Measurements from ENCODE around the gene ANKRD17.
A peak's percentile ranks its signal among the peaks of the same experiment; 100 is the strongest.
"Not testable (repeated sequence)": the region's sequence is repeated elsewhere in the genome, so short reads cannot be mapped to it uniquely, and the experiment has no call there.

ANKRD17 gene

GRCh38 chr4:73258686-73259570 is at the start of gene ANKRD17:
TSS of gene ANKRD17 (minus strand) at chr4:73258798. CDS start at chr4:73258668, 130 bp downstream.
- Histone ChIP-seq H3K4me1 (ENCODE audit: control insufficient read depth, insufficient read depth, low read length) (peaks cover 3% of the 10 kb centered on the region; the same call in 1 of the 2 replicates), H3K9me3 (ENCODE audit: control insufficient read depth, insufficient read depth, low read depth, low read length) (no peaks in the 10 kb centered on the region), H3K27me3 (ENCODE audit: control insufficient read depth, insufficient read depth, low read length) (no peaks in the 10 kb centered on the region), H3K36me3 (ENCODE audit: control insufficient read depth, insufficient read depth, low read length) (peaks cover 4% of the 10 kb centered on the region), H3K9ac (ENCODE audit: low read length) (peak within 1 kb of the TSS; percentile 95), H3K27ac (ENCODE audit: low read depth, low read length) (peak within 1 kb of the TSS; percentile 92), H3K4me3 (ENCODE audit: low read depth, low read length) (peak within 1 kb of the TSS; percentile 98)

- Histone ChIP-seq H3K4me3 (ENCODE audit: low read depth, low read length) (no peak overlapping the region), H3K27me3 (ENCODE audit: control insufficient read depth, insufficient read depth, low read length) (no peaks in the 10 kb centered on the region), H3K27ac (ENCODE audit: low read depth, low read length) (no peak overlapping the region), H3K9ac (ENCODE audit: low read length) (no peak overlapping the region), H3K4me1 (ENCODE audit: control insufficient read depth, insufficient read depth, low read length) (no peaks in the 10 kb centered on the region), H3K36me3 (ENCODE audit: control insufficient read depth, insufficient read depth, low read length) (no peaks in the 10 kb centered on the region), H3K9me3 (ENCODE audit: control insufficient read depth, insufficient read depth, low read depth, low read length) (0 out of 2 replicates have a peak, but pooled peaks cover 4% of the 10 kb centered on the region)
Observed at GRCh38 chr4:73308286-73308685, 49.7 kb upstream of the ANKRD17 start.

- Histone ChIP-seq H3K36me3 (ENCODE audit: control insufficient read depth, insufficient read depth, low read length) (no peaks in the 10 kb centered on the region), H3K27me3 (ENCODE audit: control insufficient read depth, insufficient read depth, low read length) (no peaks in the 10 kb centered on the region), H3K9me3 (ENCODE audit: control insufficient read depth, insufficient read depth, low read depth, low read length) (no peaks in the 10 kb centered on the region), H3K4me1 (ENCODE audit: control insufficient read depth, insufficient read depth, low read length) (no peaks in the 10 kb centered on the region), H3K27ac (ENCODE audit: low read depth, low read length) (no peak overlapping the region), H3K4me3 (ENCODE audit: low read depth, low read length) (no peak overlapping the region), H3K9ac (ENCODE audit: low read length) (no peak overlapping the region)
Observed at GRCh38 chr4:73303711-73304110, 45.1 kb upstream of the ANKRD17 start.

- Histone ChIP-seq H3K36me3 (ENCODE audit: control insufficient read depth, insufficient read depth, low read length) (no peaks in the 10 kb centered on the region), H3K4me1 (ENCODE audit: control insufficient read depth, insufficient read depth, low read length) (no peaks in the 10 kb centered on the region), H3K27me3 (ENCODE audit: control insufficient read depth, insufficient read depth, low read length) (no peaks in the 10 kb centered on the region), H3K27ac (ENCODE audit: low read depth, low read length) (no peak overlapping the region), H3K9ac (ENCODE audit: low read length) (no peak overlapping the region), H3K9me3 (ENCODE audit: control insufficient read depth, insufficient read depth, low read depth, low read length) (0 out of 2 replicates have a peak, but pooled peaks cover 3% of the 10 kb centered on the region), H3K4me3 (ENCODE audit: low read depth, low read length) (no peak overlapping the region)
Observed at GRCh38 chr4:73299548-73300280, 41.1 kb upstream of the ANKRD17 start.

GRCh38 chr4:73292661-73293060 is 34.1 kb upstream of the ANKRD17 start:
- H3K4me3 ChIP-seq (ENCODE audit: low read depth, low read length); H3K27ac ChIP-seq (ENCODE audit: low read depth, low read length); H3K4me1 ChIP-seq (ENCODE audit: control insufficient read depth, insufficient read depth, low read length); H3K36me3 ChIP-seq (ENCODE audit: control insufficient read depth, insufficient read depth, low read length); H3K9ac ChIP-seq (ENCODE audit: low read length); H3K27me3 ChIP-seq (ENCODE audit: control insufficient read depth, insufficient read depth, low read length): not testable (repeated sequence)
- peaks cover 13% of the 10 kb centered on the region for H3K9me3 ChIP-seq (ENCODE audit: control insufficient read depth, insufficient read depth, low read depth, low read length)

GRCh38 chr4:73281982-73282381 is 23.4 kb upstream of the ANKRD17 start:
- Histone ChIP-seq H3K27me3 (ENCODE audit: control insufficient read depth, insufficient read depth, low read length) (no peaks in the 10 kb centered on the region), H3K9me3 (ENCODE audit: control insufficient read depth, insufficient read depth, low read depth, low read length) (no peaks in the 10 kb centered on the region; the same call in 1 of the 2 replicates), H3K4me3 (ENCODE audit: low read depth, low read length) (no peak overlapping the region), H3K9ac (ENCODE audit: low read length) (no peak overlapping the region), H3K4me1 (ENCODE audit: control insufficient read depth, insufficient read depth, low read length) (no peaks in the 10 kb centered on the region), H3K36me3 (ENCODE audit: control insufficient read depth, insufficient read depth, low read length) (no peaks in the 10 kb centered on the region), H3K27ac (ENCODE audit: low read depth, low read length) (no peak overlapping the region)

- H3K36me3 ChIP-seq (ENCODE audit: control insufficient read depth, insufficient read depth, low read length): no peaks in the 10 kb centered on the region
- H3K27me3 ChIP-seq (ENCODE audit: control insufficient read depth, insufficient read depth, low read length): no peaks in the 10 kb centered on the region
- no peak overlapping the region for H3K27ac ChIP-seq (ENCODE audit: low read depth, low read length)
- H3K4me1 ChIP-seq (ENCODE audit: control insufficient read depth, insufficient read depth, low read length): no peaks in the 10 kb centered on the region
- H3K9ac ChIP-seq (ENCODE audit: low read length): no peak overlapping the region
- no peaks in the 10 kb centered on the region; the same call in 1 of the 2 replicates for H3K9me3 ChIP-seq (ENCODE audit: control insufficient read depth, insufficient read depth, low read depth, low read length)
- no peak overlapping the region for H3K4me3 ChIP-seq (ENCODE audit: low read depth, low read length)
Observed at GRCh38 chr4:73281396-73281795, 22.8 kb upstream of the ANKRD17 start.

- no peaks in the 10 kb centered on the region for H3K36me3 ChIP-seq (ENCODE audit: control insufficient read depth, insufficient read depth, low read length)
Observed at GRCh38 chr4:73277201-73277600, 18.6 kb upstream of the ANKRD17 start.

GRCh38 chr4:73275318-73275654 is 16.7 kb upstream of the ANKRD17 start:
- no peak overlapping the region for H3K4me3 ChIP-seq (ENCODE audit: low read depth, low read length)
- no peak overlapping the region for H3K9ac ChIP-seq (ENCODE audit: low read length)
- no peaks in the 10 kb centered on the region for H3K27me3 ChIP-seq (ENCODE audit: control insufficient read depth, insufficient read depth, low read length)
- H3K4me1 ChIP-seq (ENCODE audit: control insufficient read depth, insufficient read depth, low read length): no peaks in the 10 kb centered on the region
- H3K27ac ChIP-seq (ENCODE audit: low read depth, low read length): no peak overlapping the region
- H3K9me3 ChIP-seq (ENCODE audit: control insufficient read depth, insufficient read depth, low read depth, low read length): no peaks in the 10 kb centered on the region; the same call in 1 of the 2 replicates
- no peaks in the 10 kb centered on the region for H3K36me3 ChIP-seq (ENCODE audit: control insufficient read depth, insufficient read depth, low read length)

More at GRCh38 chr4:73277201-73277600, 18.6 kb upstream of the ANKRD17 start:
- Histone ChIP-seq H3K4me3 (ENCODE audit: low read depth, low read length) (no peak overlapping the region), H3K9ac (ENCODE audit: low read length) (no peak overlapping the region), H3K9me3 (ENCODE audit: control insufficient read depth, insufficient read depth, low read depth, low read length) (no peaks in the 10 kb centered on the region; the same call in 1 of the 2 replicates), H3K27ac (ENCODE audit: low read depth, low read length) (no peak overlapping the region), H3K4me1 (ENCODE audit: control insufficient read depth, insufficient read depth, low read length) (no peaks in the 10 kb centered on the region), H3K27me3 (ENCODE audit: control insufficient read depth, insufficient read depth, low read length) (no peaks in the 10 kb centered on the region)

GRCh38 chr4:73272816-73273215 is 14.2 kb upstream of the ANKRD17 start:
- H3K9me3 ChIP-seq (ENCODE audit: control insufficient read depth, insufficient read depth, low read depth, low read length): no peaks in the 10 kb centered on the region; the same call in 1 of the 2 replicates
- H3K4me3 ChIP-seq (ENCODE audit: low read depth, low read length): no peak overlapping the region
- no peaks in the 10 kb centered on the region for H3K36me3 ChIP-seq (ENCODE audit: control insufficient read depth, insufficient read depth, low read length)
- H3K9ac ChIP-seq (ENCODE audit: low read length): no peak overlapping the region
- H3K27me3 ChIP-seq (ENCODE audit: control insufficient read depth, insufficient read depth, low read length): no peaks in the 10 kb centered on the region
- H3K27ac ChIP-seq (ENCODE audit: low read depth, low read length): no peak overlapping the region
- H3K4me1 ChIP-seq (ENCODE audit: control insufficient read depth, insufficient read depth, low read length): no peaks in the 10 kb centered on the region

- Histone ChIP-seq H3K4me1 (ENCODE audit: control insufficient read depth, insufficient read depth, low read length) (no peaks in the 10 kb centered on the region), H3K27me3 (ENCODE audit: control insufficient read depth, insufficient read depth, low read length) (no peaks in the 10 kb centered on the region), H3K4me3 (ENCODE audit: low read depth, low read length) (no peak overlapping the region), H3K9ac (ENCODE audit: low read length) (no peak overlapping the region), H3K9me3 (ENCODE audit: control insufficient read depth, insufficient read depth, low read depth, low read length) (no peaks in the 10 kb centered on the region), H3K36me3 (ENCODE audit: control insufficient read depth, insufficient read depth, low read length) (no peaks in the 10 kb centered on the region), H3K27ac (ENCODE audit: low read depth, low read length) (no peak overlapping the region)
Observed at GRCh38 chr4:73267050-73267449, 8.5 kb upstream of the ANKRD17 start.

All from HUES6 (cell line).